HG02759 (cell line): Measurements from ENCODE around the gene PIP4P1.
"Not testable (repeated sequence)": the region's sequence is repeated elsewhere in the genome, so short reads cannot be mapped to it uniquely, and the experiment has no call there.

ENCODE experiments used
- ATAC-seq: cut with Tn5 transposase; IDR thresholded peaks from one replicate; pipeline ENCODE4 v1.9.1; 2021; ENCODE audit warnings: mild to moderate bottlenecking, moderate library complexity; ENCODE audit not compliant: unreplicated experiment

PIP4P1 gene

DNA sequence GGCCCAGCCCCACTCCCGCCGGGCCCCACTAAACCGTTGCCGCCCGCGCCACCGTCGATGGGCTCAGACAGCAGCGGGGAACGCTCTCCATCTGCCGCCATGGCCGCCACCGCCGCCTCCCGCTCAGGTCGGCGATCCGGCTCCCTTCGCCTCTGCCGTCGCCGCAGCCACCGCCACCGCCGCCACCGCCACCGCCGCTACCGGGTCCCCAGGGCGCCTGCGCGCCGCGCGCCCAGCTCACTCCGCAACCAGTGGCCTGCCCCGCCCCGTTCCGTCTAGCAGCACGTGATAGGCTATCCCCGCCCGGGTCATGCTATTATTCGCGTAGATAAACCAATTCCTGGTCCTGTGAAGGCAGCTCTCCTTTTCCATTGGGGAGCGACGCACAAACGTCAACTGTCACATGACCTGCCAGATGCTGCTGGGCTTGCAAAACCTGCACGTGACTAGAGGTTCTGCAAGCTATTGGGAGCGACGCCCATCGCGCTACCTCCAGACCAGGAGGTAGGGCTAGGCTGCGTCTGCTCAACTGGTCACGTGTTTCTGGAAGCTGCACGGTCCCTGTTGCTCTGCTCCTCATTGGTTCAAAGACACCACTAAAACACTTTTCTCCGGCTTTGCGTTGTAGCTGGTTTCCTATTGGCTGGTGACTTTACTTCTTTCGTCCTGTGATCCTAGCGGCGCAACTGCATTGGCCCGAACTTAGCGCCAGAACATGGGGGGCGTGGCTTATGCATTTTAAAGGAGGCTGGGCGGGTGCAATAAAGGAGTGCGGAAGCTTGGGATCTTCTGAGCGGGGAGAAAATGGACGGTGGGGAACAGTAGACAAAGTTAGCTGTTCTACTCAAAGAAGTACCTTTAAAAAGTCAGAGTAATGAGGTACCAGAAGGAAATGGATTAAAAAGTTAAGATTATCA lies at the start of gene PIP4P1:
TSS of gene PIP4P1 (minus strand) at position 210 of the 917 bp plus-strand sequence. CDS start at position 101, 109 bp downstream.
- ATAC-seq: peak; percentile 95

DNA sequence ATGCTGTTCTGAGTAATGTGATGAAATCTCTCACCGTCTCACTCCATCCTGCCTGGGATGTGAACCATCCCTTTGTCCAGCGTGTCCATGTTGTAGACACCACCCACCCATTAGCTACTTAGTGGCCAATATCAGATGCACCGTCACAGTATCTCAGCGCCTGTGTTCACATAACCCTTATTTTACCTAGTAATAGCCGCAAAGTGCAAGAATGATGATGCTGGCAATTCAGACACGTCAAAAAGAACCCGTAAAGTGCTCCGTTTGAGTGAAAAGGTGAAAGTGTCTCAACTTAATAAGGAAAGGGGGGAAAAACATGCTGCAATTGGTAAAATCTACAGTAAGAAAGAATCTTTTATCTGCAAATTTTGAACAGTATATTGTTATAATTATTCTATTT lies 47.1 kb upstream of the PIP4P1 start:
- ATAC-seq: no peak

DNA sequence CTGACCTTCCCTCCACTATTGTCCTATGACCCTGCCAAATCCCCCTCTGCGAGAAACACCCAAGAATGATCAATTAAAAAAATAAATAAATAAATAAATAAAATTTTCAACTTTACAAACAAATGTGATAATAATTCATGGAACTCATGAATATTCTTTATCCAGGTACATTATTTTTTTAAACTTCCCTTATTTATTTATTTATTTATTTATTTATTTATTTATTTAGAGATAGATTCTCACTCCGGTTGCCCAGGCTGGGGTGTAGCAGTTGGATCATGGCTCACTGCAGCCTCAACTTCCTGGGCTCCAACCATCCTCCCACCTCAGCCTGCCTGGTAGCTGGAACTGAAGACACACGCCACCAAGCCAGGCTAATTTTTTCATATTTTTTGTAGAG lies 46.3 kb upstream of the PIP4P1 start:
- ATAC-seq: not testable (repeated sequence)

DNA sequence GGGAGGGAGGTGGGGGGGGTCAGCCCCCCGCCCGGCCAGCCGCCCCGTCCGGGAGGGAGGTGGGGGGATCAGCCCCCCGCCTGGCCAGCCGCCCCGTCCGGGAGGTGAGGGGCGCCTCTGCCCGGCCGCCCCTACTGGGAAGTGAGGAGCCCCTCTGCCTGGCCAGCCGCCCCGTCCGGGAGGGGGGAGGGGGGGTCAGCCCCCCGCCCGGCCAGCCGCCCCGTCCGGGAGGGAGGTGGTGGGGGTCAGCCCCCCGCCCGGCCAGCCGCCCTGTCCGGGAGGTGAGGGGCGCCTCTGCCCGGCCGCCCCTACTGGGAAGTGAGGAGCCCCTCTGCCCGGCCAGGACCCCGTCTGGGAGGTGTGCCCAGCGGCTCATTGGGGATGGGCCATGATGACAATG lies 45.5 kb upstream of the PIP4P1 start:
- not testable (repeated sequence) for ATAC-seq

DNA sequence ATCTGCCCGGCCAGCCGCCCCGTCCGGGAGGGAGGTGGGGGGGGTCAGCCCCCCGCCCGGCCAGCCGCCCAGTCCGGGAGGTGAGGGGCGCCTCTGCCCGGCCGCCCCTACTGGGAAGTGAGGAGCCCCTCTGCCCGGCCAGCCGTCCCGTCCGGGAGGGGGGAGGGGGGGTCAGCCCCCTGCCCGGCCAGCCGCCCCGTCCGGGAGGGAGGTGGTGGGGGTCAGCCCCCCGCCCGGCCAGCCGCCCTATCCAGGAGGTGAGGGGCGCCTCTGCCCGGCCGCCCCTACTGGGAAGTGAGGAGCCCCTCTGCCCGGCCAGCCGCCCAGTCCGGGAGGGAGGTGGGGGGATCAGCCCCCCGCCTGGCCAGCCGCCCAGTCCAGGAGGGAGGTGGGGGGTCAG lies 45.0 kb upstream of the PIP4P1 start:
- ATAC-seq: not testable (repeated sequence)

DNA sequence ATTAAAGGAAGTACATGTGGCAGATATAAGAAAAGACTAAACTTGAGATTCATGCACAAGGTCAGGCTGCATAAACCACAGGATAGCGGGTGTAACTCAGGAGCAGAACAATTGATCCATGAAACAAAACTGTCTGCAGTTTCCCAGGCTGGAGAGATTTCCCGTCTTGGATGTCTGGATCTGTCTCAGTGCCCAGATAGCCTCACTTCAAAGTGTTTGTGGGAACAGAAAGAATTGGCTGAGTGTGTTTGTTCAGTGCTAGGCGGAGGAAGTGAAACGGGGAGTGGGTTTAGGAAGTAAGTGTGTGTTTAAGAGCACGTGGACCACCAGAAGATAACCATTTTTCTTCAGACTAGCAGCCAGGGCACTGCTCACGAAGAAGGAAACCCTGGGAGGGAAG lies 42.7 kb upstream of the PIP4P1 start:
- ATAC-seq: no peak

DNA sequence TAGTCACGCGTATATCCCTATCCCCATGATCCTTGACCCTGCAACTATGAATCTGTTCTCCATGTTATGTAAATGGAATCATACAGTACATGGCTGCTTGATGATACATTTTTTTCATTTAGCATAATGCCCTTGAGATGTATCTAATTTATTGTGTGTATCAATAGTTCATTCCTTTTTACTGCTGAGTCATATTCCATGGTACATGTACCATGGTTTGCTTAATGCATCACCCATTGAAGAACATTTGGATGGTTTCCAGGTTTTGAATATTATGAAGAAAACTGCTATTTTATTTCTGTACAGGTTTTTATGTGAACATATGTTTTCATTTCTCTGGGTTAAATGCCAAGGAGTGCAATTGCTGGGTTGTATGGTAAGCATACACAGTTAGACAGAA lies 40.1 kb upstream of the PIP4P1 start:
- no peak for ATAC-seq

DNA sequence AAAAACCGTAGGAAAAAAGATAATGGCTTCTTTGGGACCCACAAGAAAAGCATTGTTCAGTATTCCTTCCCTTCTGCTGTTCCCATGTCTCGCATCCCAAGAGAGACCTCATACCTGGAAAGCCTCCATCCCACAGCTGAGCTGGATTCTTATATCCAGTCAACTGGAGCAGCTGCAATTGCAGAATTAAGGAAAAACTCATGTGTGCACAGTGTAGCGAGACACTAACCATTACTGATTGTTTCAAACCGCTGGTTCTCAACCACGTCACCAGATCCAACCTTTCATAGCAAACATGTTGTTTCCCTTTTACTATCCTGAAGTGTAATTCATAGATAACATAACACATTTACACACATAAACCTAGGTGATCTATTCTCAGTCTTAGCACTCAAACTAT lies 38.6 kb upstream of the PIP4P1 start:
- no peak for ATAC-seq

DNA sequence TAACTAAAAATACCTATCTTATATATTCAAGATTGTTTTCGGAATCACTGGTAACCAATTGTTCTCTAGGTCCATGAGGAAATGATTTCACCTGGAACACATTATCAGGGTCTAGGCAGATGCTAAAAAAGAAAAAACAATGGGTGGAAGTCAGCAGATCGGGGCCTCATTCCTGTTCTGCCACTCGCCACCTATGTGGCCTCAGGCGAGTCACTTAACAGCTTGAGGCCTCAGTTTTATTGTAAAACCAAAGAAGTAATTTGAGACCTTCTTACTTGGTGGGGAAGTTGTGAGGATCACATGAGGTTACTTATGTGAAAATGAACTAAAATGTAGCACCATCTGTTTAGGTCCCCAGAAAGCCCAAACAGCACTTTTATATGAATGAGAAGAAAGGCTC lies 37.9 kb upstream of the PIP4P1 start:
- no peak for ATAC-seq

DNA sequence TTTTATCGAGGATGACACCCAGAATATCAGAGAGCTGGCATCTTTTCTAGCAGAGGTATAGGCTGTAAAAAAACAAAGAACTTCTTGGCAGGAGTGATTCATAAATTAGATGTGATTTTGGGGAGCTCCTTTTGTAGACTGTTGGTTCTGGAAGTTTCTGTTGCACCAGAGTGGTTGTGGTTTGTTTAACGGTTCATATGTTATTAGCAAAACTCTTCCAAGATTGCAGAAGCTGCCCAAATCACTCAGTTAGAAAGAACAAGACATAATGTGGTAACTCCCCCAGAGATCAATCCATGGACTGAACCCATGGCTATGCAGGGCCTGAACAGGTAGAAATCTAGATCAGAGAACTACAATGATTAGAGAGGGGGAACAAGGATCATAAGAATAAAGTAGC lies 37.4 kb upstream of the PIP4P1 start:
- no peak for ATAC-seq

DNA sequence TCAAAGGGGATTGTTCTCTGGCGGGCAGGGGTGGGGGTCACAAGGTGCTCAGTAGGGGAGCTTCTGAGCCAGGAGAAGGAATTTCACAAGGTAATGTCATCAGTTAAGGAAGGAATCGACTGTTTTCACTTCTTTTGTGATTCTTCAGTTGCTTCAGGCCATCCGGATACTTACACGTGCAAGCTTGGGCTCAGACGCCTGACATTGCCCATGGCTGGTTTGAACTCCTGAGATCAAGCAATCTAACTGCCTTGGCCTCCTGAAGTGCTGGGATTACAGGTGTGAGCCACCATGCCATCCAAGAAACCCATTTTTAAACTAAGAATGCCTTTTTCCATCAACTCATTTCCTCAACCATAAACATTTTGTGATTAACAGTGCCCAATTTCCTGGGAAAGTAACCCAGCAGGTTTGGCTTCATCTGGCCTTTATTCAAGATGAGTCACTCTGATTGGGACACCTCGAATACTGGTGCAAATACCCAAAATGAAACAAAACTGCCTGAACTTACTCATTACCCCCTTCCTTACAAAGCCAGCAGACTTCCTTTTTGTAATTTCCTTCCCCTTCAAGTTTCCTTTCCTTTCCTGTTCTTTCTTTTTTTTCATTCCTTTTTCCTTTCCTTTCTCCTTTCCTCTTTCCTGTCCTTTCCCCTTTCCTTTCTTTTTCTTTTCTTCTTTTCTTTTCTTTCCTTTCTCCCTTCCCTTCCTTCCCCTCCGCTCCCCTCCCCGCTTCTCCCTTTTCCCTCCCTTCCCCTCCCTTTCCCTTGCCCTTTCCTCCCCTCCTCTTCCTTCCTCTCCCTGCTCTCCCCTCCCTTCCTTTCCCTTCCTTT lies 33.9 kb upstream of the PIP4P1 start:
- ATAC-seq: no peak

DNA sequence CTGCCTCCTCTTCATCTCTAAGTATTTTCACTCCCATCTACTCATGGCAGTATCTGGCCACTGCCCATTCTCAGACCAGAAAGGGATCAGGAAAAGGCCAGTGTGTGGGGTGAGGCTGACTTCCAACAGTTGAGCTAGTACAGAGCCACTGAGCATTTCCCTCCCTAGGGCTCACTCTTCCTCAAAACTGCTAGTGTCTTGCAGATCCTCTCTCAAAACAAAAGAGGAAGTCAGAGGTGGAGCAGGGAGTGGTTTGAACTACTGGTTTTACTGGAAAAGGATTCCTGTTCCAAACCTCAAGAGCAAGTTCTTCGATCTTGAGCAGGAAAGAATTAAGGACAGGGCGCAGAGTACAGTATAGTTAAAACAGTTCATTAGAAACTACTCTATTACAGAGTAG lies 32.4 kb upstream of the PIP4P1 start:
- ATAC-seq: no peak

DNA sequence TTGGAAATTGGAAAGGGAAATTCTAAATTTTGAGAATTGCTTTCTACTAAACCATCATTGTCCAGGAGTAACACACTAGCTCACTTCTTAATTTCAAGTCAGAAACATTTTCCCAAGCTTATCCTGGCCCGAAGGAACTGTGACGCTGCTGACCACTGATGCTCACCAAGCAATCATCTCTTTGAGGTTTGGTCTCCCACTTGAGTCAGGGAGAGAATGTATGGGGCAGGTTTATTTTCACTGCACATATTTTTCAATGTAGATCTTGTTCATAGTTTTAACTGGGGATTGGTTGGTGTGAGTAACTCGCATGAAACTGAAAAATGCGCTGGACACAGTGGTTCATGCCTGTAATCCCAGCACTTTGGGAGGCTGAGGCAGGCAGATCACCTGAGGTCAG lies 31.3 kb upstream of the PIP4P1 start:
- no peak for ATAC-seq

DNA sequence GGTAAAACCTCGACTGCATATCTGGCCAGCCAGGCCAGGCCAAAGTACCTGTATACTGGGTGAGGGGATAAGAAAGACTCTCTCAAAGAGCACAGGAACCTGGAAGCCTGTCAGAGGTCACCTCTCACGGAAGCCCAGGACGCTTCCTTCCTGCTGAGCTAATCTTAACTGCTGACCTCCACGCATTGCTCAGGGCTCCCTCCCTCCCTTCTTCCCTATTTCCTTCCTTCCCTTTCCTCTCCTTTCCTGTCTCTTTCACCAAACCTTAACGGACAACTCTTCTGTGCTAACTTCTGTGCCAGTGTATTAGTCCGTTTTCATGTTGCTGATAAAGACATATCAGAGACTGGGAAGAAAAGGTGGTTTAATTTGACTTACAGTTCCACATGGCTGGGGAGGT lies 29.3 kb upstream of the PIP4P1 start:
- ATAC-seq: no peak

DNA sequence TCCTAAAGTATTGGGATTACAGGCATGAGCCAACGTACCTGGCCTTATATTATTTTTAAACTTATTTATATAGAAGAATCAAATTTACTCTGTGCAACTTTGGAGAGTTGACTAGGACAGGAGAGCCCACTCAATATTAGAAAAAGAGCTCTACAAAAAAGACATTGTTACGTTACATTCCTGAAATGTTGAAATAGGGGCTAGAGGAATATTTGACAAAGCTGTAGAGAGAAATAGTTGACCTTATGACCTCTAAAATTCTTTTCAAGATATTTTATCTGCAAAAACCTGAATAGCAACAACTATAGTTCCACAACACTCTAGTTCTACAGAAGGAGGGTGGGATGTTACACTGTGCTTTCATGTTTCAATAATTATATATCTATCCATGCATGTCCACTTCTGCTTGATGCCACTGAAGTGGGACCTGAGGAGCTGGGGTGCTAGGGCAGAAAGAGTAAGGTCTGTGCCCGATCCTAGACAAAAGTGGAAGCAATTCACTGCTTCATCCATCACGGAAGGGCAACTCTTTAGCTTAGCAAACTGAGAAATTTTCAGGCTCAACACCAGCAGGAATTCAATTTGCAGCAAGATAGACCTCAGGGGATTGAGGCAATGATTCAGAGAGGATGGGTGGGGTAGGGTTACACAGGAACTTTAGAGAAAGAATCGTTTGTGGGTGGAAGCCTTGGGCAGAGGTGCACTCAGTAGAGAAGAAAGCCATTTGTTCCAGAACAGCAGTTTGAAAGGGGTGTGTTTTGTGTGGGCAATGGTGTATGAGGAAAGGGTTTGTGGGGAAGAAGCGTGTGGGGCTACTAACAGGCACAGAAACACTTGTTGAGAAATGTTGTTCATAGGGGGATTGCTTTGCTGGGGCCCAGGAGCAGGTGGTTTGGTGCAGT lies 28.1 kb upstream of the PIP4P1 start:
- peak; percentile 69 for ATAC-seq

DNA sequence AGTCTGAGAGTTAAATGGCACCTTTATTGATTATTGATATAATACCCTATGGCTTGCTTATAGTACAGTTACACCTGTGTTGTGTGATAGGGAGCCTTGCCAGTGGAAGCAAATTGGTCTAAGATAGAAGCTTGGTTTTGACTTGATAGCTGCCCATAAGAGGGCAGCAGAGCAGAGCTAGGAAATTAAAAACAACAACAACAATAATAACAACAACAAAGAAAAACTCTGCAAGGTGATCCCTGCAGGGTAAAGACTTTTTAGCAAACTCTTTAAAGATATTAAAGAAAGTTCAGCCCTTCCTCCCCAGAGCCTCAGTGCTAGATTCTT lies 26.1 kb upstream of the PIP4P1 start:
- ATAC-seq: no peak

DNA sequence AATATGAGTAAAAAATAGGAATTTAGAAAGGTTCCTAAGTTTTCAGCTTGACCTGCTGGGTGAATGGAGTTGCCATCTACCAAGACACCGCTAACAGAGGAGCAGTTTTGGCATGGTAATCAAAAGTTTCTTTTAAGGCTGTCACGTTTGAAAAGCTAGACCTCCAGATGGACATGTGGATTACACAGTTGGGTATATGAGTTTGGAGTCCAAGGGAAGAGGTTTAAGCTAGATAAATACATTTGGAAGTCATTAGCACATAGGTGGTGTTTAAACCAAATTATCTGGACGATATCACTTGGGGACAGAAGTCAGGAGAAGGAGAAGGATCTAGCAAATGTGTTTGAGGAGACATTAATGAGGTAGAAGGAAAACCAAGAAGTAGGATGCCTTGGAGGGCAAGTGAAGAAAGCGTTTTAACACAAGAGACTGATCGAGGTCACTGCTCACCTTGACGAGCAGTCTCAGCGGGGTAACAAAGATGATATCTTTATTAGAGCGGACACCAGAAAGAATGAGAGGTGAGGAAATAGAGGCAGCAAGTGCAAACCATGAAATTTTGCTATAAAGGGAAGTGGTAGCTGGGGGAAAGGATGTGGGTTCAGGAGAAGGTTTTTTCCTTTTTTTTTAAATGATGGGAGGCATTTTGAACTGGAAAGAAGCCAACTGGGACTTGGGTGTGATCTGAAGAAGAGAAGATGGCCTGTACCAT lies 25.6 kb upstream of the PIP4P1 start:
- ATAC-seq: no peak

DNA sequence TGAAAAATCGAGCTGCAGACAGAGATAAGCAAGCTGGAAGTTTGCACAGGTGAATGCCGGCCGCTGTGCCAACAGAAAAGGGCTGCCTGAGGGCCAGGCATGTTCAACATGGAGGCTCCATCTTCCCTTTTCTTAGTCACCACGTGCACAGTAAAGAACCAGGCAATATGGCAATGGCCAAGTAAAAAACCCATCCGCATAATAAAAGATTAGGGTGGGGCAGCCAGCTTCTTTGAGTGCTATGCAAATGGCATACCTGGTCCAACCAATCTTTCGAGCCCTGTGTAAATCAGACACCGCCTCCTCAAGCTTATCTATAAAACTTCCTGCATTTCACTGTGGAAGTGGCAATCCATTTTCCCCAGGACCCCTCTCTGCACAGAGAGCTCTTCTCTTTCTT lies 24.7 kb upstream of the PIP4P1 start:
- ATAC-seq: no peak

DNA sequence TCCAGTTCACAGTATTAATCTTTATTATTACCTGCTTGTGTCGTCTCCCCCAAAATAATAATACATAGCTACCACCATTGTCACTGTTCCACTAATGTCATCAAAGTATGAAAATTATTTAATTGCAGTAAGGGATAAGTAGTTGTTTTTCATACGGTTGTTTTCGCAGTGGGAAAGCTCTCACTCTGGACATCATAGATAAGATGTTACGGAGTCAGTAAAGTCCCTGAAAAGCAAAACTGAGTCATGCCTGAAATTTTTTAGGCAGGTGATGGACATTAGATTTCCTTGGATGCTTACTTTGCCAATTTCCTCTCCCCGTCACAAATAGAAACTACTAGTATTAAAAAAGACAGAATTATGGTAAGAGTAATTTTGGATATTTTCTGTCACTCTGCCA lies 21.1 kb upstream of the PIP4P1 start:
- ATAC-seq: no peak

DNA sequence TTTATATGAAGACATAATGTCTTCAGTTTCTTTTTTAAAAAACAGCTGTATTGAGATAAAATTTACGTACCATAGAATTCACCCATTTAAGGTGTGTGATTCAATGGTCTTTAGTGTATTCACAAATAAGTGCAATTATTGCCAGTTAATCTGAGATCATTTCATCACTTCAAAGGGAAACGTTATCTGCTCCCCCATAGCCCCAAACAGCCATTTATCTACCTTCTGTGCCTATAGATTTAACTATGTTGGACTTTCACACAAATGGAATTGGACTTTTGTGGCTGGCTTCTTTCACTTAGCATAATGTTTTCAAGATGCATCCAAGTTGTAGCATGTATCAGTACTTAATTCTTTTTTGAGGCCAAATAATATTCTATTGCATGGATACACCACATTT lies 17.7 kb upstream of the PIP4P1 start:
- ATAC-seq: no peak
